HG03159 (cell line): ENCODE measurements around the gene TSR3.

Source experiments
- ATAC-seq: cut with Tn5 transposase; IDR thresholded peaks from one replicate; pipeline ENCODE4 v1.9.1; 2021; ENCODE audit warnings: mild to moderate bottlenecking, moderate library complexity; ENCODE audit not compliant: unreplicated experiment

TSR3 gene

GRCh38 chr16:1378087-1378803 lies 26.6 kb upstream of the TSR3 start:
- ATAC-seq: no peak

DNA sequence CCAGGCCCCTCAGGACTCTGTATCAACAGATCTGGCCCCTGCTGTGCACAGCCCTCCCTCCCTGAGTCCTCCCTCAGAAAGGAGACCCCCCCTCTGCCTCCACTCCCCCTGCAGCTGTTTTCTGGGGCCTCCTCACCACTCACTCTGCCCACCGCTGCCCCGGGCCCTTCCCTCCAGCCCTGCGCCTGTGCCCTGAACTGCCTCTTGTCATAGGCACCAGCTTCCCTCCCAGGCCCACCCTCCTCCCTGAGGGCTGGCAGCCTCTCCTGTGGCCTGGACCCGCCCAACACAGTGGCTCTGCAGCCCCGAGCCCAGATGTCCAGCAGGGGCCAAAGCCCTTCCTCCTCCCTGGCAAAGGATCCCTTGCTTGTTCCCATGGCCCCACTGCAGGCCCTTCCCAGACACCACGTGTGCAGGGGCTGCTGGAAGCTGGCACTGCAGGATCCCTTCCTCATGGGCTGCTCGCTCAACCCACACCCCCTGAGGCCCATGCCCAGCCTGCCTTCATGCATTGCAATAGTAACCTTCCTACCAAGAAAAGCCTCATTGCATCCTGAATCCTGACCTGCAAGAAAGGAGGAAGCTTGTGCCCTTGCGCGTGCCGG lies 25.8 kb upstream of the TSR3 start:
- ATAC-seq: no peak

GRCh38 chr16:1375741-1376410 lies 24.2 kb upstream of the TSR3 start:
- no peak for ATAC-seq

DNA sequence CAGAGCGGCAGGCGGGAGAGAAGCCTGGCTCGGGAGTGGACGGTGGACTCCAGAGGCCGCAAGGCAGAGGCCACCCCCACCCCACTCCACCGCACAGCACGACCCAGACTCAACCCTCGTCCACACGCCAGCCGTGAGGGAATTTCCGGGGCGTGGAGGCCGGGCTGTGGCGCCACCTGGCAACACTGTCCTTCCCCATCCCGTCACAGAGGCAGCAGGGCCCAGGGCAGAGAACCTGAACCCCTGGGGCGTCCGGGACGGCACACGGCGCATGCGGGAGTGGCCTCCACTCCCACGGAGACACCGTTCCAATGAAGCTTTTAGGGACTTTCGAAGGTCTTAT lies 23.6 kb upstream of the TSR3 start:
- ATAC-seq: no peak

GRCh38 chr16:1374418-1375297 lies 23.0 kb upstream of the TSR3 start:
- no peak for ATAC-seq

- no peak for ATAC-seq
These were observed 20.7 kb upstream of the TSR3 start for GRCh38 chr16:1372292-1372950.

DNA sequence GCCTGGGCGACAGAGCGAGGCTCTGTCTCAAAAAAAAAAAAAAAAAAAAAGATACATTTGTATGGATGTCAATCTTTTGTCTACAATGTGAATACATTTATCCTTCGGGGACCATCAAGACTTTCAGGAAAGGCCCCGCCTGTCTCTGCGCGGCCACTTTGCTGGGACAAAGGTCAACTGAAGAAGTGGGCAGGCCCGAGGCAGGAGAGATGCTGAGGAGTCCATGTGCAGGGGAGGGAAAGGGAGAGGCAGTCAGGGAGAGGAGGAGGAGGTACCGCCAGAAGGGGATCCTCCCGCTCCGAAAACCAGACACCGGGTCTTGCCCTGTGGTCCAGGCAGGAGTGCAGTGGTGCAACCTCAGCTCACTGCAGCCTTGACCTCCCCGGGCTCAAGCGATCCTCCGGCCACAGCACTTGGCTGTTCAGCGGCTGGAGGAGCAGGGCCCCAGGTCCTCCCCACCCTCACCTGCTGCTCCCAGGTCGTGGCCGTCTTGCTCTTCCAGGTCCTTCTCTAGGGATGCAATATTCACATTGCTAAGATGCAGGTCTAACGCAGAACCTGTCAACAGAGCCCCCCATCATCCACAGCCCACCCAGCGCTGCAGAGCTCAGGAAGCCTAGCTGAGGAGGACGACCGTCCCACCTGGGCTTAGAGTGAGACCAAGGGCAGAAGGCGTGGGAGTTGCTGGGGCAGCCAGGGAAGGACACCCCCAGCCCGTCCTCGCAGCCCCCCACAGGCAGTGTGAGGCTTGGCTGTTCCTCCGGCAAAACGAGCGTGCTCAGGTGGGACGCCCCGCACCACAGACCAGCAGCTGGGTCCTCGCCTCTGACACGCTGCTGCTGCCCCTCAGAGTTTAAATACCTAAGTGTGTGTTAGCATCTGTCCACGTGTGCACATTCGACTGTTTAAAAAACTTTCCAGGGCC lies 19.6 kb upstream of the TSR3 start:
- no peak for ATAC-seq

GRCh38 chr16:1367486-1368174 lies 16.0 kb upstream of the TSR3 start:
- ATAC-seq: no peak

GRCh38 chr16:1366712-1367299 lies 15.1 kb upstream of the TSR3 start:
- ATAC-seq: no peak

DNA sequence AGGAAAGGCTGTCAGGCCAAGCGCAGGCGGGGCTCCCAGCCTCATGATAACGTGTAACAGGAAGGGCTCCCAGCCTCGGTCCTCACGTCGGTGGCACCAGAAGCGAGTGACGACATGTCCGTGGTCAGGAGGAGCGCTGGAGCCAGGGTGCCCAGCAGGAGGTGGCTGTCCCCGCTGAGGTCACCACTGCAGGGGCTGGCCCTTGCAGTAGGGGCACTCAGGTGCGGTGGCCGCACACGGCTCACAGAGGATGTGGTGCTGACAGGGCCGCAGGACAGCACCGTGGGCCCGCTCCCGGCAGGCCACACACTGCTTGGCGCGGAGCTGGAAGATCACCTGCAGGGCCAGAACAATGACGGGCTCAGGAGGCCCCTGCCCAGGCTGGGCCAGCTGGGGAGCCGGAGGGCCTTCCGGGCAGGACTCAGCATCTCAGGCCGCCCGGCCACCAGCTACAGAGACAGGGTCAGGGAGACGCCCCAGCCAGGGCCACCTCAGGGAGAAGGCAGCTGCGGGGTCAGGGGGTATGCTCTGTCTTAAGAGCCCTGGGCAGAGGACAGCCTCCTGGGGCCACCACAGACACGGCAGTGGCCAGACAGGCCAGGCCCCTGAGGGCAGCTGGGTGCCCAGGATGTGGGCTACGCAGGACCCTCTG lies 14.5 kb upstream of the TSR3 start:
- no peak for ATAC-seq

DNA sequence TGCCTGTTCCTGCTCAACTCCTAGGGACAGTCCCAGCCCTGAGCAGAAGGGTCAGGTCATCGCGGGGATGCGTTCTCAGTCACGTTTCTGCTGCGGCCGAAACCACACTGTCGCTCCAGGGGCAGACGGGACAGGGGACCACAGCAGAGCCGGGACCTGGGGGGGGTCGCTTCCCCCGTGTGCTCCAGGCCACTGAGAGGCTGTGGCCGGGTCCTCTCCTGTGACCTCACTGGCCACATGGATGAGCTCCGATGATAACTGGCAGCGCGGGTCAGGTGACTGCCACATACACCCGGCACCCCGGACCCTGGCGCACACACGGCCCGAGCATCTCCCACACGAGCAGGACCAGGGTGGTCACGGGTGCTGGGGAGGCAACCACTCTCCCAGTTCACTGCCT lies 12.8 kb upstream of the TSR3 start:
- no peak for ATAC-seq

DNA sequence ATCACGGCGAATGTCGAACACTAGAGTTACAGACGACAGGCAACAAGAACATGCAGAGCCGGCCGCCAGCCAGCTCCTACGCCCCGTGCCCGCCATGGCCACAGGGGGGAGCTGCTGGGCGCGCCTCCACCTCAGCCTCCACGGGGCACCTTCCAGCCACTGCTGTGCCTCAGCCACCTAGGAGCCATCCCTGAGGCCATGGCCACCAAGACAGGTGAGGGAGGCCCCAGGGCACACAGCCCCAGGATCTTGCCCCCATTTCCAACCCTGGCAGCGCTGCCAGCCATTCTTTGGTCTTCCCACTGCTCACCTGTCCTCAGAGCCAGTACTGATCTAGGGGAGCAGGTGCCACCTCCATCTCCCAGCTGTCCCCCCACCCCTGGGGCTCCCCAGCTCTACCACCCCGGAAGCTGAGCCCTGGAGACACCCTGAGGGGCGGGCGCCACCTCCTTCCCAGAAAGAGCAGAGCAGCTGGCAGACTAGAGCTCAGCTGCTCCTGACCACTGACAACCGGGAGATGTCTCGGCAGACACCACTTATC lies 11.9 kb upstream of the TSR3 start:
- no peak for ATAC-seq

- ATAC-seq: no peak
These were observed 11.1 kb upstream of the TSR3 start for GRCh38 chr16:1362807-1363206.

- ATAC-seq: no peak
These were observed 10.1 kb upstream of the TSR3 start for GRCh38 chr16:1361685-1362360.

DNA sequence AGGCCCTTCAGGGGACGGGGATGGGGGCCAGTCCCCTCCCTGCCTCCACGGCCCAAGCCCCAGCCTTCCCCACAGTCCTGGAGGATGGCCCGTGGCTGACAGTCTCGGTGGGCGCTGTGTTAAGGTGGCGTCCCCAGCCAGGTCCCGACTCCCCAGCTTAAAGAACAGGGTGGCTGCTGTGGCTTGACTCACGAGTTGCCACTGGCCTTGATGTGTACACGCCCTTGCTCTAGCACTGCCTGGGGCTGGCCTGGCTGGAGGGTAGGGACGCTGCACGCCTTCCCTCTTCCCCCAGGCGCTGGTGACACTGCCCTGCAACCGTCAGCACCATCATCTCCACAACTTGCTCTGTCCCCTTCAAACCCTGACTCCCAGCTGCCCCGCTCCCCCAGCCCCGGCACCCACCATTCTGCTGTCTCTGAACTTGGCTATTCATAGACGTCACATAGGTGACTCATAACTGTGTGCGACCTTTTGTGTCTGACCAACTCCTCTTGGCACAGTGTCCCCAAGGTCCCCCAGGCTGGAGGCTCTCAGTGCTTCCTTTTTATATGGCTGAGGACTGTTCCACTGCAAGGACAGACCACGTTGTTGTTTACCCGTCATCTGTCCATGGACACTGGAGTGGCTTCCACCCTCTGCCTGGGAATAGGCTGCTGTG lies 6.4 kb upstream of the TSR3 start:
- no peak for ATAC-seq

- ATAC-seq: no peak
These were observed 4.6 kb upstream of the TSR3 start for GRCh38 chr16:1356061-1356900.
